ENCODE measurements around the gene TSTD2. TPM values are rescaled to one million over a fixed set of nuclear protein-coding genes. Genes with fewer than 3 reads are reported as not detected.

The TSTD2 gene
- 5.9 TPM for polyA plus RNA-seq

DNA sequence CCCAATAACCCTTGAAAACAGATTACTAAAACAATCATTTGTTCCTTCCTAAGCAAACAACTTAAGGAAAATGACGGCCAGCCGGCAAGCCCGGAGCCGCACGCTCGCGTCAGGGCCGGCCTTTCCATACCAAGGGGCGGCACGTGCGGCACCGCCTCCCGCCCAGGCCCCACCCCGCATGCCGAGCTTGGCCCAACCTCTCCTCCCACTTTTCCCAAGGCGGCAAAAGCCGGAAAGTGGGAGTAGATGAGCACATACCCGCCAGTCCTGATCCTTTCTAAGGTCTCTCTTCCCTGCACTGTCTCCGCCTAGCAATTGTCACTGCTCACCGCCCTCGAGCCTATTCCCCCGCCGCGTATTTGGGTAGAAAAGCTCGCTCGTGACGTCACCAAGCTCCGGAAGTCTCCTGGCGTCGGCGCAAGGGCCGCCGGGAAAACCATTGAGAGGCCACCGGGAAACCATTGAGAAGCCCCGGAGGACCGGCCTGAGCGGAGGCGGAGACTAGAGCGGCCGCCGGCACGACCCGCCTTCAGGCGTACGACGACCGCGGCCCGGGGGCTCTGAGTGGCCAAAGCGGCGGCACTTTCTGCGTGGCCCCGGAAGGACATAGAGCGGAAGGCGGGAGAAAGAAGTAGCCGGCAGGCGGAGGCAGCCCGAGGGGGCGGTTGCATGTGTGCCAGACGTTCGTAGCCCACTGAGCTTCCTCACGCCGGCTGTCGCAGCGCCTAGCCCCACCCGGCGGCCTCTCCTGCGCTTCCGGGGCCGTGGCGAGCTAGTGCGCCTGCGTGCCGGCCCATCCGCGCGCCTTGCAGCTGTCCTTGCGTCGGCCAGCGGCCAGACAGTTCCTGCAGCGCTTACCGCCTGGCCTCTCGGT is at the start of gene TSTD2, which contains the start of gene NCBP1:
Gene TSTD2 (minus strand): TSS at position 384 of the 874 bp plus-strand sequence. CDS start 5,806 bp downstream, outside the sequence.
Gene NCBP1 (plus strand): TSS at position 837 of the 874 bp plus-strand sequence. CDS start 61 bp downstream, outside the sequence.
- H3K36me3 Mint-ChIP-seq = no peaks in the 10 kb centered on the region
- H3K9me3 Mint-ChIP-seq = no peaks in the 10 kb centered on the region
- H3K27me3 Mint-ChIP-seq = no peaks in the 10 kb centered on the region
- peak within 1 kb of the TSS; percentile 93 to 98 (median 96) for H3K4me3 Mint-ChIP-seq
- peak within 1 kb of the TSS; percentile 94 to 99 (median 97) for H3K27ac Mint-ChIP-seq
- peaks cover 34 to 46% (median 35%) of the 10 kb centered on the region in 3 donors for H3K4me1 Mint-ChIP-seq

DNA sequence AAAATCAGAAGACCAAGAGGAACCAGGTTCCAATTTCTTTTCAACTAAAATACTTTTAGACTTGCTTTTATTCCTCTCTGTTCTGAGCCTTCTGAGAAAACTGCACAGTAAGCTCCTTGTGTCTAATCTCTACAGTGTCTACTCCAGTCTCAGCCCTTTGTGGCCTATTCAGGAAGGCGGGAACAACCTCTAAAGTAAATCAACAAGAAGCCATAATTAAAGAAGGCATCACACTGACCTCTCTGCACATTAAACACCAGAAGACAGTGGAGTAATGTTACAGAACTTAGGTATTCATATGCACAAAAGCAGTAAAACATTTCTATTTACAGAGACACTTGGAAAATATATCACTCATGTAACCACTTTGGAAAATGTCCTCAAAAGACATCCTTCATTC is 49.1 kb upstream of the TSTD2 start:
- Mint-ChIP-seq H3K27ac (no peak overlapping the region), H3K4me3 (no peak overlapping the region)

DNA sequence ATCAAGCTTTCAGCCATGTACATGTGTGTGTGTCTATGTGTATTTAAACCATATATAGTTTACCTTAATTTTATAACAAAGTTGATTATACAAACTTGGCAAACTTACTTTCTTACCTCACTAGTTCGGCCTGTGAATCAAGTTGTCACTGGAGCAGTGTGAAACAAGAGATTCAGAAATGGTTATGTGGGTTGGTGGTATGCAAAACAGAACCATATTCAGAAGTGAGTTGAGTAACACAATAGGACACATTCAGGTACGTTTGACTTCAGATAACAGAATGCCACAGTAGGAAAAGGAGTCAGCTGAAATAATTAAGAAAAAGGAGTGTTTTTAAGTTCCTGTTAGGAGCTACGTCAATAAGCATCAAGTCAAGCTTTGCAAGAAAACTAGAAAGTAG is 42.5 kb upstream of the TSTD2 start:
- H3K27me3 Mint-ChIP-seq = no peaks in the 10 kb centered on the region
- peak overlapping the region in 1 of 3 donors; percentile 41 for H3K27ac Mint-ChIP-seq
- no peak overlapping the region for H3K4me3 Mint-ChIP-seq

More for the DNA sequence above, 49.1 kb upstream of the TSTD2 start:
- H3K9me3 Mint-ChIP-seq = no peaks in the 10 kb centered on the region
- H3K4me1 Mint-ChIP-seq = peaks cover 0 to 3% (median 2%) of the 10 kb centered on the region in 3 donors
- no peaks in the 10 kb centered on the region for H3K36me3 Mint-ChIP-seq
- H3K27me3 Mint-ChIP-seq = no peaks in the 10 kb centered on the region

DNA sequence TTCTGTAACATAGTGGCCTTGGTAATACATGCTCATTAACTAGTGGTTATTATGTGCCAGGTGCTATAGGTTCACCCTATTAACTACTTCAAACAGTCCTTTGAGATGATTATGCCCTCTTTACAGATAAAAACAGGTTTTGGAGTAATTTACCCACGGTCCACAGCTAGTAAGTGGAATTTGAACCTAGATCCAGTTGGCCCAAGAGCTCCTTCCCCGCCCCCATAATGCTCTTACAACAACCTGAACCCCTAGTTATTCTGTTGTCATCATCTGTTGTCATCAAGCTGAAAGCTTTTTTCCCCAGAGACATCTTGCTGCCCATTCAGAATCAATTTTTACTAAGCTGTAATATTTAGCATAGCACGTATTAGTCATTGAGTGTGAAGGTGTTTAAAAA is 40.8 kb upstream of the TSTD2 start:
- no peaks in the 10 kb centered on the region for H3K9me3 Mint-ChIP-seq
- H3K27ac Mint-ChIP-seq = no peak overlapping the region
- peaks cover 2% of the 10 kb centered on the region for H3K36me3 Mint-ChIP-seq
- H3K4me1 Mint-ChIP-seq = peaks cover 0 to 2% (median 2%) of the 10 kb centered on the region in 3 donors
- no peak overlapping the region for H3K4me3 Mint-ChIP-seq
- H3K27me3 Mint-ChIP-seq = no peaks in the 10 kb centered on the region

More for the DNA sequence above, 42.5 kb upstream of the TSTD2 start:
- peaks cover 2% of the 10 kb centered on the region for H3K36me3 Mint-ChIP-seq
- peaks cover 0 to 5% (median 2%) of the 10 kb centered on the region in 3 donors for H3K4me1 Mint-ChIP-seq
- H3K9me3 Mint-ChIP-seq = no peaks in the 10 kb centered on the region

DNA sequence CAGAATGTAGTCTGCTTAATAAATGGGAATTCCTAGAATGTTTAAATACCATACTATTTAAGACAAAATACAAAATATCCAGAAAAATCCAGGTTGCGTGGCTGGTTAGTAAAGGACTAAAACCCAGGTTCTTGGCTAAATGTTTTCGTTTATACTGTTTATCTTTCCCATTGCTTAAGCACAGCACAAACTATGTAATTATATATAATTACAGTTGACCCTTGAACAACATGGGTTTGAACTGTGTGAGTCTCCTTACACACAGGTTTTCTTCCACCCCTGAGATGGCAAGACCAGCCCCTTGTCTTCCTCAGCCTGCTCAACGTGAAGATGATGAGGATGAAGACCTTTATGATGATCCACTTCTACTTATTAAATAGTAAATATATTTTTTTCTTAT is 39.2 kb upstream of the TSTD2 start:
- no peaks in the 10 kb centered on the region for H3K9me3 Mint-ChIP-seq
- no peak overlapping the region for H3K4me3 Mint-ChIP-seq
- no peaks in the 10 kb centered on the region for H3K27me3 Mint-ChIP-seq
- peaks cover 2% of the 10 kb centered on the region for H3K36me3 Mint-ChIP-seq
- peaks cover 0 to 2% (median 0%) of the 10 kb centered on the region in 3 donors for H3K4me1 Mint-ChIP-seq
- no peak overlapping the region for H3K27ac Mint-ChIP-seq

DNA sequence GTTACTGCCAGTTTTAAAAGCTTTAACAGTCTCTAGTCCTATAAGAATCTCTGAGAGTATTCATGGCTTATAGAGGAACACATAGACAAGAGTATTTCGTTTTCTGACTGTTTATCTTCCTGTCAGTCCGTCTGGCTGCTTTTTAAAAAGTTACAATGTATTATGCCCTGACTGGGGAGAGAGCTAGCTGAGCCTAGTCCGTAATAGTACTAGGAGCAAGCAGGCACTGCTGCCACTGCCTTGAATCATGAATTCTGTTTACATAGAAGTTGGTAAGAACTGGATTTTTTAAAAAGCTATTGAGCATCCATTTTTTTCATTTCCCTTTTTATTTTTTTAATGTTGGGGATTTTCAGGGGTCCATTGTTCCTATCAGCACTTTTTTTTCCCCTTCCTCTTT is 37.4 kb upstream of the TSTD2 start:
- Mint-ChIP-seq H3K27ac (peak overlapping the region in 2 of 3 donors; percentile 17 to 62), H3K9me3 (no peaks in the 10 kb centered on the region), H3K4me1 (peaks cover 0 to 2% (median under 1%) of the 10 kb centered on the region in 3 donors), H3K27me3 (no peaks in the 10 kb centered on the region), H3K36me3 (peaks cover 4% of the 10 kb centered on the region), H3K4me3 (no peak overlapping the region)

DNA sequence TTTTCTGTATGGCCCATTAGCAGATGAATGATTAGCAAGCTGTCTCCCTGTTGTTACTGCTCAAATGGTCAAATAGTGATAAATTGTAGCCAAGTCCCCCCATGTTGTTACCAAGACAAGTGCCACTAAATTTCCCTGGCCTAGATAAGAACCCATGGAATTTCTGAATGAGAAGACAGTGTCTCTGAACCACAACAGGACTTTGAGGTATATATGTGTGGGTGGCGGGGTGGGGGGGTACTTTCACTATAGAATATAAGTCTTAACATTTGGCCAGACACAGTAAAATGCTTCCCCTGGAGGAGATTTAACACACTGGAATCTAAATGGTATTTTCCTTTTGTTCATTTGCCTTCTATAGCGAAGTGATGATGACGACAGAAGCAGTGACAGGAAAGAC is 35.3 kb upstream of the TSTD2 start:
- H3K27me3 Mint-ChIP-seq = no peaks in the 10 kb centered on the region
- peak overlapping the region in 1 of 3 donors; percentile 19 for H3K27ac Mint-ChIP-seq
- peaks cover 0 to 2% (median 0%) of the 10 kb centered on the region in 3 donors for H3K4me1 Mint-ChIP-seq
- no peak overlapping the region for H3K4me3 Mint-ChIP-seq
- H3K9me3 Mint-ChIP-seq = no peaks in the 10 kb centered on the region
- H3K36me3 Mint-ChIP-seq = peaks cover 4% of the 10 kb centered on the region

DNA sequence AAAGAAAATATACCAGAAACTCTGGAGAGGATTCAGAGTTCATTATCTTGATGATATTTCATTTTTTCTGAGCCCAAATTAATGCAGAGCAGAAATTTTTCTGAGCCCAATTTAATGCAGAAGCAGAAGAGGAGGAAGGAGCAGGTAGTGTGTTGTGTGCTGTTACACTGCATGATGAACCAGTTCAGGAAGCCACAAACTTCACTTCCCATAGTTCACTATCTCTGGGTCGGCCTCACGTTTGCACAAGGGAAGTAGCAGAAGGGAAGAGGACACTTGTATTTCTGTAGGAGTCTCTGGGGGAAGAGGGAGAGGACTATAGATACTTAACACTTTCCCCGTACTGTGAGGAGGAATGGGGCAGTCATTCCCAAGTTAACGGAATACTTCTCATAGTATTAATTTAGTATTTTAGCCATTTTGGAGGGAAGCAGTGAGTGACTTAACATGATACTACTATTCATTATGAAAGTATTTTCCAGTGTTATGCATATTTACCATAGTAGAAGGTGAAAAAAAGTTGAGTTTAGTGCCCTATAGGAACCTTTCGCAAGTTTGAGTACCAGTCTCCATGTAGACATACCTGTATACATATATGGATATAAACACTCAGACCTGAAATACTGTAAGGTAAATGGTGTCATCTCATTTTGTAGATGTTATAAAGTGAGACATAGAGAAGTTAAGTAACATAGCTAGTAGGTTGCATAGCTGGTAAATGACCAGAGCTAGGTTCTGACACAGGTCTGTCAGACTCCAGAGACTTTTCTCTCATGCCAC is 33.9 kb upstream of the TSTD2 start:
- Mint-ChIP-seq H3K36me3 (peaks cover 4% of the 10 kb centered on the region), H3K27ac (peak overlapping the region in 2 of 3 donors; percentile 25 to 32), H3K4me3 (no peak overlapping the region), H3K9me3 (no peaks in the 10 kb centered on the region), H3K4me1 (peaks cover 0 to 2% (median 0%) of the 10 kb centered on the region in 3 donors), H3K27me3 (no peaks in the 10 kb centered on the region)

DNA sequence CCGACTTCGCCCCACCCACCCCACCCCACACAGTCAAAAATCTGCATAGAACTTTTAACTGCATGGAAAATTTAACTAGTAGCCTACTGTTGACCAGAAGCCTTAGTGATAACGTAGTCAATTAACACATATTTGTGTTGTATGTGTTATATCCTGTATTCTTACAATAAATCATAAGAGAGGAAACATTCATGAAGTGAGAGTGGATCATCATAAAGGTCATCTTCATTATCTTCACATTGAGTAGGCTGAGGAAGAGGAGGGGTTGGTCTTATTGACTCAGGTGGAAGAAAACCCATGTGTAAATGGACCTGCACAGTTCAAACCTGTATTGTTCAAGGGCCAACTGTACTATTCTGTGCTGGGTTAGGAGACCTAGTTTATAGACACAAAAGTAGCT is 32.6 kb upstream of the TSTD2 start:
- Mint-ChIP-seq H3K4me1 (peaks cover 0 to 4% (median 0%) of the 10 kb centered on the region in 3 donors), H3K27ac (no peak overlapping the region), H3K9me3 (no peaks in the 10 kb centered on the region), H3K36me3 (peaks cover 4% of the 10 kb centered on the region), H3K4me3 (no peak overlapping the region), H3K27me3 (no peaks in the 10 kb centered on the region)

DNA sequence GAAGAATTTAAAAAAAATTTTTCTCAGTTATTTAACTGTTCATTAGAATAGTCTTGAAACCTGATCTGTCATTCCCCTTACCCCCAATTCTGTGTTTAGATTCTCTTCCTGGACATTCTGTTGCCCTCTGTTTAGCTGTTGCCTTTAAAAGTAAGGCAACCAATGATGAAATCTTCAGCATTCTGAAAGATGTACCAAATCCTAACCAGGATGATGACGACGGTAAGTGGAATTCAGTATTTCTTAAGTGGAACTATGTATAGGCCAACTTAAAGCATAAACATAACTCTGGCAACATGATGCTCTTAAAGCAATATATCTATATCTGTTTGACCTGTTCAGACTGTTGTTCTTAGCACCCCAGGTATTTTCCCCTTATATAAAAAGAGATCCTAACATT is 27.7 kb upstream of the TSTD2 start:
- no peaks in the 10 kb centered on the region for H3K9me3 Mint-ChIP-seq
- peaks cover 2 to 10% (median 6%) of the 10 kb centered on the region in 3 donors for H3K4me1 Mint-ChIP-seq
- no peak overlapping the region for H3K4me3 Mint-ChIP-seq
- H3K27ac Mint-ChIP-seq = peak overlapping the region in 2 of 3 donors; percentile 20 to 22
- H3K36me3 Mint-ChIP-seq = peaks cover 12% of the 10 kb centered on the region
- no peaks in the 10 kb centered on the region for H3K27me3 Mint-ChIP-seq

DNA sequence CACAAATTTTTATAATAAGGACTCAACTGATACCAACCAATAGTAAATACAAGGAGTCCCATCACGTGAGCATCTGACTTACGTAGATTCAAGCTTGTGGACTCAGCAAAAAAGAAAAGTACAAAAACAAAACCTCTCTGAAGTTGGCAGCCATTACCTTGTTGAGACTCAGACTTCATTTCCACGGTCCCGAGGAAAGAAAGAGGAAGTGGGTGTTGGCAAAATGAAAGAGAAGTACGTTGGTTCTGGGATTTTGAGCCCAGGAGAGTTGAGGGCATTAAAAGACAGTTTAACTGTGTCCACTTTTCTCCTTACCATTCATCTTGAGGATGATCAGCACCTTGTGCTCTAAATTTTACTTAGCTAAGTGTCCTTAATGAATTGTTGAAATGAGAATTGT is 27.2 kb upstream of the TSTD2 start:
- H3K36me3 Mint-ChIP-seq = peaks cover 12% of the 10 kb centered on the region
- H3K4me1 Mint-ChIP-seq = peaks cover 2 to 10% (median 6%) of the 10 kb centered on the region in 3 donors
- H3K27me3 Mint-ChIP-seq = no peaks in the 10 kb centered on the region
- H3K4me3 Mint-ChIP-seq = no peak overlapping the region
- H3K9me3 Mint-ChIP-seq = no peaks in the 10 kb centered on the region
- H3K27ac Mint-ChIP-seq = peak overlapping the region in 1 of 3 donors; percentile 20

DNA sequence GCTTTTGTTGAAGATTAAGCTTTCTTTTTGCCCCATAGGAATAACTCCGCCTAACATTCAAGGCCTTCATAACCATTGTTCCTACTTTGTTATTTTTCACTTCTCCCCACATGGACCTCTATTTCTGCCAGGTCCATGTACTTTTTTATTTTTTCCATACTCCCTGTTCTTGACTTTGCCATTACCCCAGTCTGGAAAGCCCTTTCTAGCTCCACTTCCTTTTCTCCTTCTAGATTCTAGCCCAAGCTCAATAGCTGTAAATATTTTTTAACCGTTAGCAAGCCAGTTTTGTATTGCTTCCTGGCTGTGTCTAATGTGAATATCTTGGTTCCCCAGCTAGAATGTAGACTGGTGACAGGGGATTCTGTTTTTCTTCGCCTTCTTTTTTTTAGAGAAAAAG is 26.6 kb upstream of the TSTD2 start:
- no peaks in the 10 kb centered on the region for H3K27me3 Mint-ChIP-seq
- H3K36me3 Mint-ChIP-seq = peaks cover 12% of the 10 kb centered on the region
- peak overlapping the region in 1 of 3 donors; percentile 14 for H3K27ac Mint-ChIP-seq
- H3K4me3 Mint-ChIP-seq = no peak overlapping the region
- no peaks in the 10 kb centered on the region for H3K9me3 Mint-ChIP-seq
- H3K4me1 Mint-ChIP-seq = peaks cover 2 to 10% (median 6%) of the 10 kb centered on the region in 3 donors

DNA sequence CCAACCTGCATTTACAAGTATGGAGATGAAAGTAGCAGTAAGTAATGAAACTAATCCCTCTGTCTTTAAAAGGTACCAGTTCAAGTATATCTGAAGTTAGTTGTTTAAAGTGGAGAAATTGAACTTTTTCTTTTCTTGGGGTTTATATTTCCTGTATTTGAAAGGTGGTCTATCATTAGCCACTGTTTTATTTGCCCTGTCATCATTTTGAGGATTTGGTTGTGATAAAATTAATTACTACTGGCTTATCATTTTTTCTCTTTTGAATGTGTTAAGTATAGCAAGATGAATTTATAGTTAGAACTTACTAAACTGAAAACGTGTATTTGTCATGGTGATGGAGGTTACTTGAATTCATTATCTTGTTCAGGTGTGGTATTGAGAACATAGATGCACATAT is 25.5 kb upstream of the TSTD2 start:
- Mint-ChIP-seq H3K36me3 (peaks cover 12% of the 10 kb centered on the region), H3K27ac (peak overlapping the region in 1 of 3 donors; percentile 13), H3K4me3 (no peak overlapping the region), H3K9me3 (no peaks in the 10 kb centered on the region), H3K4me1 (peaks cover 2 to 10% (median 6%) of the 10 kb centered on the region in 3 donors), H3K27me3 (no peaks in the 10 kb centered on the region)

DNA sequence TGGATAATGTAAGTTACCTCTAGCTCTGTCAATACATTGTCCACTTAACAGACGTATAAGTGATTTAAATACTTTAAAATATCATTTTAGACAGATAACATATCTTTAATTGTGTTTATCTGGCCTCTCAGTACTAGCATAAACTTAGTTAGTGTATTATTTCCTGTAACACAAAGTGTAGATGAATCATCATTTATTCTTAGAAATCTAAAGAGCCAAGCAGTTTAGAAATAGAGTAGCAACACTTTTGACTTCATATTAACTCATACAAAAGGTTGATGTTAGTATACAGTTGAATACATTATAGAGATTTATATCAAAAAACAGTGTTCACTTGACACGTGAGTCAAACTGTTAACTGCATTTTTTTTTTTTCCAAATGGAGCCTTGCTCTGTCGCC is 18.5 kb upstream of the TSTD2 start:
- Mint-ChIP-seq H3K4me1 (no peaks in the 10 kb centered on the region), H3K4me3 (no peak overlapping the region), H3K36me3 (peaks cover 8% of the 10 kb centered on the region), H3K27me3 (no peaks in the 10 kb centered on the region), H3K9me3 (no peaks in the 10 kb centered on the region), H3K27ac (no peak overlapping the region)

DNA sequence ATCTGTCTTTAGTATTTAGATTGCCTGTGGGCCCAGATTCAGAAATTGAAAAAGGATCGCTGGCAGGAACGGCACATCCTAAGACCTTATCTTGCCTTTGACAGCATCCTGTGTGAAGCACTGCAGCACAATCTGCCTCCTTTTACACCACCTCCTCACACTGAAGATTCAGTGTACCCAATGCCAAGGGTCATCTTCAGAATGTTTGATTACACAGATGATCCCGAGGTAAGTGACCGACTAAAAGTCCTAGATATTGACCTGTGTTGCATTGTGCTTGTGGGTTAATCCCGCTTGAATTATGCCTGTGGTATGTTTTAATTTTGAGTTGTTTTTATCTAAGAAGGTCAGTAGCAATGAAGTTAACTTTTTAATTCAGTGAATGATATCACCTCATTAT is 14.8 kb upstream of the TSTD2 start:
- peaks cover 0 to 2% (median 0%) of the 10 kb centered on the region in 3 donors for H3K4me1 Mint-ChIP-seq
- H3K27ac Mint-ChIP-seq = no peak overlapping the region
- no peak overlapping the region for H3K4me3 Mint-ChIP-seq
- peaks cover 7% of the 10 kb centered on the region for H3K36me3 Mint-ChIP-seq
- H3K9me3 Mint-ChIP-seq = no peaks in the 10 kb centered on the region
- no peaks in the 10 kb centered on the region for H3K27me3 Mint-ChIP-seq
